HEK293 (cell line): ENCODE results near the gene GMDS.

Experiments
- BCL11A ChIP-seq: fragments of 450-650 bp; formaldehyde crosslinking; IDR thresholded peaks from 2 replicates; pipeline ENCODE4 v1.5.1; 2016; ENCODE audit warnings: low read depth, missing biosample characterization, missing genetic modification characterization
- FEZF1 ChIP-seq: fragments of 450-650 bp; formaldehyde crosslinking; IDR thresholded peaks from 2 replicates; pipeline ENCODE4 v1.5.1; 2016; ENCODE audit warnings: missing biosample characterization, missing genetic modification characterization
- GLIS1 ChIP-seq: fragments of 450-650 bp; formaldehyde crosslinking; IDR thresholded peaks from 2 replicates; pipeline ENCODE4 v1.5.1; 2016; ENCODE audit warnings: missing biosample characterization, missing genetic modification characterization
- ZBTB20 ChIP-seq: fragments of 450-650 bp; formaldehyde crosslinking; IDR thresholded peaks from 2 replicates; pipeline ENCODE4 v1.5.1; 2016; ENCODE audit warnings: missing biosample characterization, missing genetic modification characterization
- ZBTB8A ChIP-seq: fragments of 450-650 bp; formaldehyde crosslinking; IDR thresholded peaks from 2 replicates; pipeline ENCODE4 v1.5.1; 2016; ENCODE audit warnings: missing biosample characterization, missing genetic modification characterization
- ZNF214 ChIP-seq: fragments of 450-650 bp; formaldehyde crosslinking; IDR thresholded peaks from 2 replicates; pipeline ENCODE4 v1.5.1; 2017; ENCODE audit warnings: missing biosample characterization, mild to moderate bottlenecking, missing genetic modification characterization, borderline replicate concordance
- ZNF302 ChIP-seq: fragments of 450-650 bp; formaldehyde crosslinking; IDR thresholded peaks from 2 replicates; pipeline ENCODE4 v1.5.1; 2016; ENCODE audit warnings: missing biosample characterization, missing genetic modification characterization, low read depth
- ZNF311 ChIP-seq: fragments of 450-650 bp; formaldehyde crosslinking; IDR thresholded peaks from 2 replicates; pipeline ENCODE4 v1.5.1; 2017; ENCODE audit warnings: missing biosample characterization, missing genetic modification characterization, borderline replicate concordance
- ZNF473 ChIP-seq: fragments of 450-650 bp; formaldehyde crosslinking; IDR thresholded peaks from 2 replicates; pipeline ENCODE4 v1.5.1; 2017; ENCODE audit warnings: missing biosample characterization, missing genetic modification characterization
- ZNF529 ChIP-seq: fragments of 450-650 bp; formaldehyde crosslinking; IDR thresholded peaks from 2 replicates; pipeline ENCODE4 v1.5.1; 2017; ENCODE audit warnings: missing genetic modification characterization, missing biosample characterization; ENCODE audit not compliant: insufficient replicate concordance
- ZNF549 ChIP-seq: fragments of 450-650 bp; IDR thresholded peaks from 2 replicates; pipeline ENCODE4 v1.5.1; 2018; ENCODE audit warnings: missing biosample characterization, missing genetic modification characterization, mild to moderate bottlenecking, inconsistent platforms, moderate library complexity
- ZNF585B ChIP-seq: fragments of 450-650 bp; formaldehyde crosslinking; IDR thresholded peaks from 2 replicates; pipeline ENCODE4 v1.5.1; 2016; ENCODE audit warnings: missing biosample characterization, missing genetic modification characterization
- ZNF600 ChIP-seq: fragments of 450-650 bp; formaldehyde crosslinking; IDR thresholded peaks from 2 replicates; pipeline ENCODE4 v1.5.1; 2016; ENCODE audit warnings: missing biosample characterization, missing genetic modification characterization
- ZNF624 ChIP-seq: fragments of 450-650 bp; formaldehyde crosslinking; IDR thresholded peaks from 2 replicates; pipeline ENCODE4 v1.5.1; 2017; ENCODE audit warnings: missing biosample characterization, missing genetic modification characterization
- ZNF629 ChIP-seq: fragments of 450-650 bp; formaldehyde crosslinking; IDR thresholded peaks from 2 replicates; pipeline ENCODE4 v1.5.1; 2017; ENCODE audit warnings: missing biosample characterization, missing genetic modification characterization
- ZNF76 ChIP-seq: fragments of 450-650 bp; formaldehyde crosslinking; IDR thresholded peaks from 2 replicates; pipeline ENCODE4; 2016; ENCODE audit warnings: low read depth, missing biosample characterization, missing genetic modification characterization, borderline replicate concordance
- ZNF785 ChIP-seq: fragments of 450-650 bp; formaldehyde crosslinking; IDR thresholded peaks from 2 replicates; pipeline ENCODE4 v1.5.1; 2016; ENCODE audit warnings: missing biosample characterization, missing genetic modification characterization
- TF ChIP-seq, protein P1 (sequence below): fragments of 450-650 bp; formaldehyde crosslinking; IDR thresholded peaks from 2 replicates; pipeline ENCODE4 v1.5.1; 2016; ENCODE audit warnings: missing biosample characterization, missing genetic modification characterization
- TF ChIP-seq, protein P2 (sequence below): IDR thresholded peaks from 2 replicates; pipeline ENCODE4 v1.6.1; 2011; ENCODE audit warnings: mild to moderate bottlenecking, low read depth, low read length, borderline replicate concordance
- TF ChIP-seq, protein P3 (sequence below): fragments of 450-650 bp; formaldehyde crosslinking; IDR thresholded peaks from 2 replicates; pipeline ENCODE4 v1.5.1; 2016; ENCODE audit warnings: missing biosample characterization, missing genetic modification characterization
- TF ChIP-seq, protein P4 (sequence below): fragments of 450-650 bp; IDR thresholded peaks from 2 replicates; pipeline ENCODE4 v1.5.1; 2018; ENCODE audit warnings: missing biosample characterization, missing genetic modification characterization
- TF ChIP-seq, protein P5 (sequence below): fragments of 450-650 bp; formaldehyde crosslinking; IDR thresholded peaks from 2 replicates; pipeline ENCODE4 v1.5.1; 2016; ENCODE audit warnings: missing biosample characterization, missing genetic modification characterization, borderline replicate concordance
- TF ChIP-seq, protein P6 (sequence below): fragments of 450-650 bp; formaldehyde crosslinking; IDR thresholded peaks from 2 replicates; pipeline ENCODE4 v1.5.1; 2016; ENCODE audit warnings: missing biosample characterization, missing genetic modification characterization
- TF ChIP-seq, protein P7 (sequence below): fragments of 450-650 bp; formaldehyde crosslinking; IDR thresholded peaks from 2 replicates; pipeline ENCODE4 v1.5.1; 2017; ENCODE audit warnings: missing biosample characterization, missing genetic modification characterization

Gene GMDS

DNA sequence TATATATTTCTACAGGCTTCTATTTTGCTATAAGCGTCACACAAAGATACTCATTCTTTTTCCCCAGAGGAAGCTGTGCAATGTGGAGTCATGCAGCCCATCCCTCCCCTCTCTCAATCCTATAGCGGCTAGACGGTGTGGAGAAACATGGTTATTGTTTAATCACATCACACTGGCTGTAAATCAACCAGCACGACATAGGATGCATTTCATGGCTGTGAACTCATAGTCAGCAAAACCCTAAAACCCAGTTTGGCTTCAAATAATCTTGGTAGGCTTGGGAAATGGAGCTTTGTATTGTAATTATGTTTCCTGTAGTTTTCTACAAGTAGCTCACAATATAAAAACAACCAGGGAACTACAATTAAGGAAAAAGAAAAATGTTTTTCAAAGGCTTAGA lies 618.9 kb downstream of the GMDS start (continued):
- TF ChIP-seq ZNF214 (tag by site-specific recombination) (no peak), FEZF1 (no peak), ZNF585B (no peak), ZNF600 (tag by site-specific recombination) (peak; percentile 17; the same call in 1 of the 2 replicates), ZNF549 (tag by site-specific recombination) (no peak), ZNF473 (tag by site-specific recombination) (no peak), ZNF529 (tag by site-specific recombination) (no peak), ZBTB8A (tag by site-specific recombination) (no peak), ZNF624 (no peak), ZNF311 (tag by site-specific recombination) (no peak), ZNF785 (no peak), GLIS1 (tag by site-specific recombination) (no peak), ZNF302 (tag by site-specific recombination) (no peak), ZNF629 (tag by site-specific recombination) (peak; percentile 76), ZBTB20 (tag by site-specific recombination) (no peak), ZNF76 (tag by site-specific recombination) (no peak), BCL11A (no peak)
- TF ChIP-seq, protein P1, sequence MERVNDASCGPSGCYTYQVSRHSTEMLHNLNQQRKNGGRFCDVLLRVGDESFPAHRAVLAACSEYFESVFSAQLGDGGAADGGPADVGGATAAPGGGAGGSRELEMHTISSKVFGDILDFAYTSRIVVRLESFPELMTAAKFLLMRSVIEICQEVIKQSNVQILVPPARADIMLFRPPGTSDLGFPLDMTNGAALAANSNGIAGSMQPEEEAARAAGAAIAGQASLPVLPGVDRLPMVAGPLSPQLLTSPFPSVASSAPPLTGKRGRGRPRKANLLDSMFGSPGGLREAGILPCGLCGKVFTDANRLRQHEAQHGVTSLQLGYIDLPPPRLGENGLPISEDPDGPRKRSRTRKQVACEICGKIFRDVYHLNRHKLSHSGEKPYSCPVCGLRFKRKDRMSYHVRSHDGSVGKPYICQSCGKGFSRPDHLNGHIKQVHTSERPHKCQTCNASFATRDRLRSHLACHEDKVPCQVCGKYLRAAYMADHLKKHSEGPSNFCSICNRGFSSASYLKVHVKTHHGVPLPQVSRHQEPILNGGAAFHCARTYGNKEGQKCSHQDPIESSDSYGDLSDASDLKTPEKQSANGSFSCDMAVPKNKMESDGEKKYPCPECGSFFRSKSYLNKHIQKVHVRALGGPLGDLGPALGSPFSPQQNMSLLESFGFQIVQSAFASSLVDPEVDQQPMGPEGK (tag by site-specific recombination): 0 out of 2 replicates have a peak, but pooled peaks have one; percentile 4
- TF ChIP-seq, protein P2, sequence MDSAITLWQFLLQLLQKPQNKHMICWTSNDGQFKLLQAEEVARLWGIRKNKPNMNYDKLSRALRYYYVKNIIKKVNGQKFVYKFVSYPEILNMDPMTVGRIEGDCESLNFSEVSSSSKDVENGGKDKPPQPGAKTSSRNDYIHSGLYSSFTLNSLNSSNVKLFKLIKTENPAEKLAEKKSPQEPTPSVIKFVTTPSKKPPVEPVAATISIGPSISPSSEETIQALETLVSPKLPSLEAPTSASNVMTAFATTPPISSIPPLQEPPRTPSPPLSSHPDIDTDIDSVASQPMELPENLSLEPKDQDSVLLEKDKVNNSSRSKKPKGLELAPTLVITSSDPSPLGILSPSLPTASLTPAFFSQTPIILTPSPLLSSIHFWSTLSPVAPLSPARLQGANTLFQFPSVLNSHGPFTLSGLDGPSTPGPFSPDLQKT: no peak
- TF ChIP-seq, protein P3, sequence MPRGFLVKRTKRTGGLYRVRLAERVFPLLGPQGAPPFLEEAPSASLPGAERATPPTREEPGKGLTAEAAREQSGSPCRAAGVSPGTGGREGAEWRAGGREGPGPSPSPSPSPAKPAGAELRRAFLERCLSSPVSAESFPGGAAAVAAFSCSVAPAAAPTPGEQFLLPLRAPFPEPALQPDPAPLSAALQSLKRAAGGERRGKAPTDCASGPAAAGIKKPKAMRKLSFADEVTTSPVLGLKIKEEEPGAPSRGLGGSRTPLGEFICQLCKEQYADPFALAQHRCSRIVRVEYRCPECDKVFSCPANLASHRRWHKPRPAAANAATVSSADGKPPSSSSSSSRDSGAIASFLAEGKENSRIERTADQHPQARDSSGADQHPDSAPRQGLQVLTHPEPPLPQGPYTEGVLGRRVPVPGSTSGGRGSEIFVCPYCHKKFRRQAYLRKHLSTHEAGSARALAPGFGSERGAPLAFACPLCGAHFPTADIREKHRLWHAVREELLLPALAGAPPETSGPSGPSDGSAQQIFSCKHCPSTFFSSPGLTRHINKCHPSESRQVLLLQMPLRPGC (tag by site-specific recombination): no peak
- TF ChIP-seq, protein P4, sequence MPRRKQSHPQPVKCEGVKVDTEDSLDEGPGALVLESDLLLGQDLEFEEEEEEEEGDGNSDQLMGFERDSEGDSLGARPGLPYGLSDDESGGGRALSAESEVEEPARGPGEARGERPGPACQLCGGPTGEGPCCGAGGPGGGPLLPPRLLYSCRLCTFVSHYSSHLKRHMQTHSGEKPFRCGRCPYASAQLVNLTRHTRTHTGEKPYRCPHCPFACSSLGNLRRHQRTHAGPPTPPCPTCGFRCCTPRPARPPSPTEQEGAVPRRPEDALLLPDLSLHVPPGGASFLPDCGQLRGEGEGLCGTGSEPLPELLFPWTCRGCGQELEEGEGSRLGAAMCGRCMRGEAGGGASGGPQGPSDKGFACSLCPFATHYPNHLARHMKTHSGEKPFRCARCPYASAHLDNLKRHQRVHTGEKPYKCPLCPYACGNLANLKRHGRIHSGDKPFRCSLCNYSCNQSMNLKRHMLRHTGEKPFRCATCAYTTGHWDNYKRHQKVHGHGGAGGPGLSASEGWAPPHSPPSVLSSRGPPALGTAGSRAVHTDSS: 0 out of 2 replicates have a peak, but pooled peaks have one; percentile 6
- TF ChIP-seq, protein P5, sequence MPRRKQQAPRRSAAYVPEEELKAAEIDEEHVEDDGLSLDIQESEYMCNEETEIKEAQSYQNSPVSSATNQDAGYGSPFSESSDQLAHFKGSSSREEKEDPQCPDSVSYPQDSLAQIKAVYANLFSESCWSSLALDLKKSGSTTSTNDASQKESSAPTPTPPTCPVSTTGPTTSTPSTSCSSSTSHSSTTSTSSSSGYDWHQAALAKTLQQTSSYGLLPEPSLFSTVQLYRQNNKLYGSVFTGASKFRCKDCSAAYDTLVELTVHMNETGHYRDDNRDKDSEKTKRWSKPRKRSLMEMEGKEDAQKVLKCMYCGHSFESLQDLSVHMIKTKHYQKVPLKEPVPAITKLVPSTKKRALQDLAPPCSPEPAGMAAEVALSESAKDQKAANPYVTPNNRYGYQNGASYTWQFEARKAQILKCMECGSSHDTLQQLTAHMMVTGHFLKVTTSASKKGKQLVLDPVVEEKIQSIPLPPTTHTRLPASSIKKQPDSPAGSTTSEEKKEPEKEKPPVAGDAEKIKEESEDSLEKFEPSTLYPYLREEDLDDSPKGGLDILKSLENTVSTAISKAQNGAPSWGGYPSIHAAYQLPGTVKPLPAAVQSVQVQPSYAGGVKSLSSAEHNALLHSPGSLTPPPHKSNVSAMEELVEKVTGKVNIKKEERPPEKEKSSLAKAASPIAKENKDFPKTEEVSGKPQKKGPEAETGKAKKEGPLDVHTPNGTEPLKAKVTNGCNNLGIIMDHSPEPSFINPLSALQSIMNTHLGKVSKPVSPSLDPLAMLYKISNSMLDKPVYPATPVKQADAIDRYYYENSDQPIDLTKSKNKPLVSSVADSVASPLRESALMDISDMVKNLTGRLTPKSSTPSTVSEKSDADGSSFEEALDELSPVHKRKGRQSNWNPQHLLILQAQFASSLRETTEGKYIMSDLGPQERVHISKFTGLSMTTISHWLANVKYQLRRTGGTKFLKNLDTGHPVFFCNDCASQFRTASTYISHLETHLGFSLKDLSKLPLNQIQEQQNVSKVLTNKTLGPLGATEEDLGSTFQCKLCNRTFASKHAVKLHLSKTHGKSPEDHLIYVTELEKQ (tag by site-specific recombination): peak; percentile 18; the same call in 1 of the 2 replicates
- TF ChIP-seq, protein P6, sequence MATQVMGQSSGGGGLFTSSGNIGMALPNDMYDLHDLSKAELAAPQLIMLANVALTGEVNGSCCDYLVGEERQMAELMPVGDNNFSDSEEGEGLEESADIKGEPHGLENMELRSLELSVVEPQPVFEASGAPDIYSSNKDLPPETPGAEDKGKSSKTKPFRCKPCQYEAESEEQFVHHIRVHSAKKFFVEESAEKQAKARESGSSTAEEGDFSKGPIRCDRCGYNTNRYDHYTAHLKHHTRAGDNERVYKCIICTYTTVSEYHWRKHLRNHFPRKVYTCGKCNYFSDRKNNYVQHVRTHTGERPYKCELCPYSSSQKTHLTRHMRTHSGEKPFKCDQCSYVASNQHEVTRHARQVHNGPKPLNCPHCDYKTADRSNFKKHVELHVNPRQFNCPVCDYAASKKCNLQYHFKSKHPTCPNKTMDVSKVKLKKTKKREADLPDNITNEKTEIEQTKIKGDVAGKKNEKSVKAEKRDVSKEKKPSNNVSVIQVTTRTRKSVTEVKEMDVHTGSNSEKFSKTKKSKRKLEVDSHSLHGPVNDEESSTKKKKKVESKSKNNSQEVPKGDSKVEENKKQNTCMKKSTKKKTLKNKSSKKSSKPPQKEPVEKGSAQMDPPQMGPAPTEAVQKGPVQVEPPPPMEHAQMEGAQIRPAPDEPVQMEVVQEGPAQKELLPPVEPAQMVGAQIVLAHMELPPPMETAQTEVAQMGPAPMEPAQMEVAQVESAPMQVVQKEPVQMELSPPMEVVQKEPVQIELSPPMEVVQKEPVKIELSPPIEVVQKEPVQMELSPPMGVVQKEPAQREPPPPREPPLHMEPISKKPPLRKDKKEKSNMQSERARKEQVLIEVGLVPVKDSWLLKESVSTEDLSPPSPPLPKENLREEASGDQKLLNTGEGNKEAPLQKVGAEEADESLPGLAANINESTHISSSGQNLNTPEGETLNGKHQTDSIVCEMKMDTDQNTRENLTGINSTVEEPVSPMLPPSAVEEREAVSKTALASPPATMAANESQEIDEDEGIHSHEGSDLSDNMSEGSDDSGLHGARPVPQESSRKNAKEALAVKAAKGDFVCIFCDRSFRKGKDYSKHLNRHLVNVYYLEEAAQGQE (tag by site-specific recombination): no peak
- TF ChIP-seq, protein P7, sequence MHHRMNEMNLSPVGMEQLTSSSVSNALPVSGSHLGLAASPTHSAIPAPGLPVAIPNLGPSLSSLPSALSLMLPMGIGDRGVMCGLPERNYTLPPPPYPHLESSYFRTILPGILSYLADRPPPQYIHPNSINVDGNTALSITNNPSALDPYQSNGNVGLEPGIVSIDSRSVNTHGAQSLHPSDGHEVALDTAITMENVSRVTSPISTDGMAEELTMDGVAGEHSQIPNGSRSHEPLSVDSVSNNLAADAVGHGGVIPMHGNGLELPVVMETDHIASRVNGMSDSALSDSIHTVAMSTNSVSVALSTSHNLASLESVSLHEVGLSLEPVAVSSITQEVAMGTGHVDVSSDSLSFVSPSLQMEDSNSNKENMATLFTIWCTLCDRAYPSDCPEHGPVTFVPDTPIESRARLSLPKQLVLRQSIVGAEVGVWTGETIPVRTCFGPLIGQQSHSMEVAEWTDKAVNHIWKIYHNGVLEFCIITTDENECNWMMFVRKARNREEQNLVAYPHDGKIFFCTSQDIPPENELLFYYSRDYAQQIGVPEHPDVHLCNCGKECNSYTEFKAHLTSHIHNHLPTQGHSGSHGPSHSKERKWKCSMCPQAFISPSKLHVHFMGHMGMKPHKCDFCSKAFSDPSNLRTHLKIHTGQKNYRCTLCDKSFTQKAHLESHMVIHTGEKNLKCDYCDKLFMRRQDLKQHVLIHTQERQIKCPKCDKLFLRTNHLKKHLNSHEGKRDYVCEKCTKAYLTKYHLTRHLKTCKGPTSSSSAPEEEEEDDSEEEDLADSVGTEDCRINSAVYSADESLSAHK (tag by site-specific recombination): no peak
